CD4-positive, alpha-beta T cell treated with Interleukin-21 for 1 hour (primary cell): ENCODE data around the gene TBX10.
"Not testable (repeated sequence)": the region's sequence is repeated elsewhere in the genome, so short reads cannot be mapped to it uniquely, and the experiment has no call there.

ENCODE experiments used
- DNase-seq: peaks from one replicate; pipeline ENCODE4 v3.0.0-alpha.2; 2020

Gene TBX10

GRCh38 chr11:67664213-67664585, 24.6 kb upstream of the TBX10 start:
- DNase-seq = no peak

GRCh38 chr11:67663532-67664212, 24.1 kb upstream of the TBX10 start:
- no peak for DNase-seq

- no peak for DNase-seq
Observed at GRCh38 chr11:67662835-67663531, 23.4 kb upstream of the TBX10 start.

GRCh38 chr11:67662142-67662834, 22.7 kb upstream of the TBX10 start:
- DNase-seq = no peak

GRCh38 chr11:67660752-67661151, 21.2 kb upstream of the TBX10 start:
- DNase-seq = not testable (repeated sequence)

- DNase-seq = not testable (repeated sequence)
Observed at GRCh38 chr11:67659651-67660165, 20.1 kb upstream of the TBX10 start.

GRCh38 chr11:67657300-67657699, 17.7 kb upstream of the TBX10 start:
- no peak for DNase-seq

GRCh38 chr11:67656278-67656922, 16.8 kb upstream of the TBX10 start:
- no peak for DNase-seq

- DNase-seq = no peak
Observed at GRCh38 chr11:67654225-67654624, 14.7 kb upstream of the TBX10 start.

GRCh38 chr11:67652965-67653845, 13.6 kb upstream of the TBX10 start:
- DNase-seq = no peak

GRCh38 chr11:67651976-67652781, 12.6 kb upstream of the TBX10 start:
- DNase-seq = no peak

- DNase-seq = no peak
Observed at GRCh38 chr11:67649634-67650510, 10.3 kb upstream of the TBX10 start.

GRCh38 chr11:67648796-67649613, 9.4 kb upstream of the TBX10 start:
- no peak for DNase-seq

- peak; percentile 57 for DNase-seq
Observed at GRCh38 chr11:67648140-67648795, 8.7 kb upstream of the TBX10 start.

GRCh38 chr11:67647471-67647870, 7.9 kb upstream of the TBX10 start:
- no peak for DNase-seq

GRCh38 chr11:67646535-67647336, 7.2 kb upstream of the TBX10 start:
- DNase-seq = peak; percentile 56

GRCh38 chr11:67645521-67646461, 6.2 kb upstream of the TBX10 start:
- no peak for DNase-seq
